Endodermal cell (in vitro differentiated cells): ENCODE measurements around the gene GRAMD2B. TPM values are rescaled to one million over a fixed set of nuclear protein-coding genes. Genes with fewer than 3 reads are reported as not detected.

Experiments
- DNase-seq: peaks from one replicate; pipeline ENCODE4 v3.0.0-alpha.2; 2017
- H3K27ac ChIP-seq: 2 replicates; pipeline ENCODE4 v1.5.1; 2013; ENCODE audit warnings: mild to moderate bottlenecking, low read depth, low read length, moderate library complexity
- H3K27me3 ChIP-seq: 2 replicates; pipeline ENCODE4 v1.6.1; 2013; ENCODE audit warnings: mild to moderate bottlenecking, low read length, moderate library complexity; ENCODE audit not compliant: insufficient read depth, control insufficient read depth, poor library complexity, severe bottlenecking
- H3K36me3 ChIP-seq: 2 replicates; pipeline ENCODE4 v1.7.0; 2013; ENCODE audit warnings: mild to moderate bottlenecking, low read length, moderate library complexity; ENCODE audit not compliant: control insufficient read depth, insufficient read depth
- H3K4me1 ChIP-seq: one replicate; pipeline ENCODE4 v1.7.0; 2013; ENCODE audit warnings: low read length; ENCODE audit not compliant: control insufficient read depth, insufficient read depth
- H3K4me3 ChIP-seq: 2 replicates; pipeline ENCODE4 v1.5.1; 2013; ENCODE audit warnings: mild to moderate bottlenecking, low read length, moderate library complexity
- H3K9ac ChIP-seq: 2 replicates; pipeline ENCODE4 v1.6.1; 2013; ENCODE audit warnings: mild to moderate bottlenecking, low read length, moderate library complexity; ENCODE audit not compliant: poor library complexity, severe bottlenecking; ENCODE audit errors: extremely low read depth
- H3K9me3 ChIP-seq: 2 replicates; pipeline ENCODE4 v1.6.1; 2013; ENCODE audit warnings: mild to moderate bottlenecking, low read length, moderate library complexity; ENCODE audit not compliant: control insufficient read depth
- H3K27ac Mint-ChIP-seq: 2 replicates; pipeline ENCODE4 v1.8.0; 2020; ENCODE audit warnings: mixed read lengths
- H3K27me3 Mint-ChIP-seq: 2 replicates; pipeline ENCODE4 v1.8.0; 2021; ENCODE audit warnings: mild to moderate bottlenecking, mixed read lengths; ENCODE audit not compliant: insufficient read depth
- H3K36me3 Mint-ChIP-seq: 2 replicates; pipeline ENCODE4 v1.8.0; 2020; ENCODE audit warnings: low read depth, mixed read lengths
- H3K4me1 Mint-ChIP-seq: 2 replicates; pipeline ENCODE4 v1.8.0; 2020; ENCODE audit warnings: mixed read lengths
- H3K4me3 Mint-ChIP-seq: 2 replicates; pipeline ENCODE4 v1.8.0; 2020; ENCODE audit warnings: mild to moderate bottlenecking, moderate library complexity, mixed read lengths
- H3K9me3 Mint-ChIP-seq: 2 replicates; pipeline ENCODE4 v1.8.0; 2020; ENCODE audit warnings: mild to moderate bottlenecking, mixed read lengths
- WGBS, 2 experiments: methylation state at CpG; one replicate each; pipeline versions ENCODE4 v1.1.5 to v1.1.7; 2013; ENCODE audit warnings: missing lambda C conversion rate in 2 of 2, mixed read lengths in 1 of 2; ENCODE audit not compliant: insufficient coverage in 1 of 2, insufficient read length in 1 of 2; 5-methylcytosine and 5-hydroxymethylcytosine counted together
- total RNA-seq, 2 donors: library from RNA; stranded (reverse); fragmentation: NEBNext Ultra II Directional in 1 of 2; extraction: Animal tissue kit (Norgen Biotek cat#: 25700) in 1 of 2; gene quantifications; 2 replicates in 1 of 2; 3 replicates in 1 of 2; pipeline ENCODE4 v1.2.1, GENCODE V29; 2021
- TF ChIP-seq, protein P1 (sequence below): fragments of 200-600 bp; sonication (generic); conservative IDR thresholded peaks from 2 replicates; pipeline ENCODE4 v1.5.0; 2021; ENCODE audit warnings: antibody characterized with exemption, mild to moderate bottlenecking

Gene GRAMD2B
- total RNA-seq, 2 donors from 2014 or later = 8.4 to 11.1 TPM

GRCh38 chr5:126460459-126460858, 37.2 kb downstream of the GRAMD2B start:
- H3K4me3 ChIP-seq = no peak overlapping the region
- no peak overlapping the region for H3K9ac ChIP-seq
- TF ChIP-seq, protein P1, sequence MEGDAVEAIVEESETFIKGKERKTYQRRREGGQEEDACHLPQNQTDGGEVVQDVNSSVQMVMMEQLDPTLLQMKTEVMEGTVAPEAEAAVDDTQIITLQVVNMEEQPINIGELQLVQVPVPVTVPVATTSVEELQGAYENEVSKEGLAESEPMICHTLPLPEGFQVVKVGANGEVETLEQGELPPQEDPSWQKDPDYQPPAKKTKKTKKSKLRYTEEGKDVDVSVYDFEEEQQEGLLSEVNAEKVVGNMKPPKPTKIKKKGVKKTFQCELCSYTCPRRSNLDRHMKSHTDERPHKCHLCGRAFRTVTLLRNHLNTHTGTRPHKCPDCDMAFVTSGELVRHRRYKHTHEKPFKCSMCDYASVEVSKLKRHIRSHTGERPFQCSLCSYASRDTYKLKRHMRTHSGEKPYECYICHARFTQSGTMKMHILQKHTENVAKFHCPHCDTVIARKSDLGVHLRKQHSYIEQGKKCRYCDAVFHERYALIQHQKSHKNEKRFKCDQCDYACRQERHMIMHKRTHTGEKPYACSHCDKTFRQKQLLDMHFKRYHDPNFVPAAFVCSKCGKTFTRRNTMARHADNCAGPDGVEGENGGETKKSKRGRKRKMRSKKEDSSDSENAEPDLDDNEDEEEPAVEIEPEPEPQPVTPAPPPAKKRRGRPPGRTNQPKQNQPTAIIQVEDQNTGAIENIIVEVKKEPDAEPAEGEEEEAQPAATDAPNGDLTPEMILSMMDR = no peak
- Mint-ChIP-seq H3K27me3 (peaks cover 36% of the 10 kb centered on the region), H3K9me3 (no peaks in the 10 kb centered on the region), H3K27ac (no peak overlapping the region), H3K4me1 (peaks cover 31% of the 10 kb centered on the region), H3K4me3 (no peak overlapping the region), H3K36me3 (peaks cover 7% of the 10 kb centered on the region)
- H3K27me3 ChIP-seq = peaks cover 12% of the 10 kb centered on the region
- no peaks in the 10 kb centered on the region for H3K9me3 ChIP-seq
- H3K4me1 ChIP-seq = peaks cover 18% of the 10 kb centered on the region
- 83 to 93% methylated on average over 4 of the region's 4 CpGs for WGBS, 2 experiments
- H3K36me3 ChIP-seq = no peaks in the 10 kb centered on the region
- no peak overlapping the region for H3K27ac ChIP-seq
- no peak for DNase-seq

GRCh38 chr5:126460977-126461376, 37.8 kb downstream of the GRAMD2B start:
- Mint-ChIP-seq H3K4me1 (peaks cover 31% of the 10 kb centered on the region), H3K27ac (no peak overlapping the region), H3K4me3 (no peak overlapping the region), H3K9me3 (no peaks in the 10 kb centered on the region), H3K27me3 (peaks cover 41% of the 10 kb centered on the region), H3K36me3 (peaks cover 7% of the 10 kb centered on the region)
- peak; percentile 68 for DNase-seq
- Histone ChIP-seq H3K27me3 (peaks cover 17% of the 10 kb centered on the region), H3K27ac (no peak overlapping the region), H3K9me3 (no peaks in the 10 kb centered on the region), H3K4me3 (no peak overlapping the region), H3K9ac (no peak overlapping the region), H3K36me3 (no peaks in the 10 kb centered on the region), H3K4me1 (peaks cover 18% of the 10 kb centered on the region)
- 80 to 100% methylated on average over 1 of the region's 1 CpG for WGBS, 2 experiments
- TF ChIP-seq, protein P1 = no peak

- Histone ChIP-seq H3K36me3 (peaks cover 3% of the 10 kb centered on the region), H3K27me3 (peaks cover 19% of the 10 kb centered on the region), H3K9me3 (no peaks in the 10 kb centered on the region), H3K4me1 (peaks cover 18% of the 10 kb centered on the region), H3K9ac (no peak overlapping the region), H3K4me3 (no peak overlapping the region), H3K27ac (no peak overlapping the region)
- H3K4me3 Mint-ChIP-seq = no peak overlapping the region
- TF ChIP-seq, protein P1 = no peak
- H3K9me3 Mint-ChIP-seq = no peaks in the 10 kb centered on the region
- H3K36me3 Mint-ChIP-seq = peaks cover 10% of the 10 kb centered on the region
- peaks cover 50% of the 10 kb centered on the region for H3K27me3 Mint-ChIP-seq
- DNase-seq = no peak
- peaks cover 31% of the 10 kb centered on the region for H3K4me1 Mint-ChIP-seq
- 100% methylated on average over 1 of the region's 1 CpG; no CpG with 5 or more reads in 1 of the 2 experiments for WGBS, 2 experiments
- H3K27ac Mint-ChIP-seq = no peak overlapping the region
Measured at GRCh38 chr5:126461838-126462237, 38.6 kb downstream of the GRAMD2B start.
